PC-3 (cell line): ENCODE results near the gene PADI2.

Source experiments
- EZH2 ChIP-seq: fragments of 300-600 bp; sonication (generic); IDR thresholded peaks from one replicate; pipeline ENCODE4 v1.6.1; 2017; ENCODE audit warnings: antibody characterized with exemption, mild to moderate bottlenecking, low read length; ENCODE audit not compliant: unreplicated experiment
- EZH2phosphoT487 ChIP-seq: fragments of 300-600 bp; sonication (generic); IDR thresholded peaks from 2 replicates; pipeline ENCODE4 v1.6.1; 2018; ENCODE audit warnings: mild to moderate bottlenecking, antibody characterized with exemption, low read length, borderline replicate concordance
- TF ChIP-seq, protein P1 (sequence below): fragments of 300-600 bp; sonication (generic); conservative IDR thresholded peaks from 2 replicates; pipeline ENCODE4 v1.5.1; 2017; ENCODE audit warnings: antibody characterized with exemption, low read depth, mild to moderate bottlenecking, low read length

DNA sequence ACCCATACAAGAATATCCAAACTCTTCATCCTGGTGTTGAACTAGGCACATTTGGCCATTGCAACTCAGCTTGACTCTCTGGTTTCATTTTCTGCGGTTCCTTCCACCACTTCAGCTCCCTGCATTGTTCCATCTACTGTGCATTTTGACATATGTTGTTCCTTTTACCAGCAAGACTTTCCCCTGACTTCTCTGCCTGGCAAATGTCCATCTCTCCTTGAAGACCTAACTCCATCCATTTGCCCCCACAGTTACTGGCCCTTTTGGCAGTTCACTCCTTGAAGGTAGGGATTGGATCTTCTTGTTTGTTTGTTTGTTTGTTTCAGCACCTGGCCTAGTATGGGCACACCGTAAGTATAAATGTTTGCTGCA lies 8.7 kb downstream of the PADI2 start:
- TF ChIP-seq EZH2 (no peak), EZH2phosphoT487 (no peak)
- TF ChIP-seq, protein P1, sequence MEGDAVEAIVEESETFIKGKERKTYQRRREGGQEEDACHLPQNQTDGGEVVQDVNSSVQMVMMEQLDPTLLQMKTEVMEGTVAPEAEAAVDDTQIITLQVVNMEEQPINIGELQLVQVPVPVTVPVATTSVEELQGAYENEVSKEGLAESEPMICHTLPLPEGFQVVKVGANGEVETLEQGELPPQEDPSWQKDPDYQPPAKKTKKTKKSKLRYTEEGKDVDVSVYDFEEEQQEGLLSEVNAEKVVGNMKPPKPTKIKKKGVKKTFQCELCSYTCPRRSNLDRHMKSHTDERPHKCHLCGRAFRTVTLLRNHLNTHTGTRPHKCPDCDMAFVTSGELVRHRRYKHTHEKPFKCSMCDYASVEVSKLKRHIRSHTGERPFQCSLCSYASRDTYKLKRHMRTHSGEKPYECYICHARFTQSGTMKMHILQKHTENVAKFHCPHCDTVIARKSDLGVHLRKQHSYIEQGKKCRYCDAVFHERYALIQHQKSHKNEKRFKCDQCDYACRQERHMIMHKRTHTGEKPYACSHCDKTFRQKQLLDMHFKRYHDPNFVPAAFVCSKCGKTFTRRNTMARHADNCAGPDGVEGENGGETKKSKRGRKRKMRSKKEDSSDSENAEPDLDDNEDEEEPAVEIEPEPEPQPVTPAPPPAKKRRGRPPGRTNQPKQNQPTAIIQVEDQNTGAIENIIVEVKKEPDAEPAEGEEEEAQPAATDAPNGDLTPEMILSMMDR = no peak
